GM12801 (cell line): ENCODE results near the gene PLCB4.

Experiments used
- CTCF ChIP-seq: IDR thresholded peaks from one replicate; pipeline ENCODE4 v1.5.1; 2011; ENCODE audit warnings: control low read depth; ENCODE audit not compliant: insufficient read length; ENCODE audit errors: extremely low read depth

Gene PLCB4

GRCh38 chr20:9200196-9200595 lies 131.3 kb downstream of the PLCB4 start:
- TF ChIP-seq CTCF = no peak

DNA sequence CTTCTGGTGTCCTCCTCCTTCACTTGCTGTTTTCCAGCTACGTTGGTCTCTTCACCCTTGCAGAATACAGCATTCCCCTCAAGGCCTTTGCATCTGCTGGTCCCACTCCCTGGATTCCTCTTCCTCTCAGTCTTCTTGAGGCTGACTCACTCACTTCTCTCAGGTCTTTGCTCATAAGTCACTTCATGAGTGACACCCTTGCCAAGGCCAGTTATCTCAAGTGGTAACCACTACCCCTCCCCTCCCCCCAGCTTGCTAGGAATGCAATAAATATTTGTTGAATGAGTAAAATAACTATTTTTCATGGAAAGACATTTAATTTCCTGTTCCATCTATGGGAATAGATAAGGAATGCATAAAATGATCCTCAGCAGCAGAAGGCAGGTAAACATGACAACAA lies 131.7 kb downstream of the PLCB4 start:
- TF ChIP-seq CTCF = no peak

GRCh38 chr20:9202420-9203080 lies 133.7 kb downstream of the PLCB4 start:
- TF ChIP-seq CTCF = no peak

GRCh38 chr20:9203081-9203447 lies 134.2 kb downstream of the PLCB4 start:
- no peak for TF ChIP-seq CTCF

- TF ChIP-seq CTCF = no peak
Measured at GRCh38 chr20:9204979-9205378, 136.1 kb downstream of the PLCB4 start.

DNA sequence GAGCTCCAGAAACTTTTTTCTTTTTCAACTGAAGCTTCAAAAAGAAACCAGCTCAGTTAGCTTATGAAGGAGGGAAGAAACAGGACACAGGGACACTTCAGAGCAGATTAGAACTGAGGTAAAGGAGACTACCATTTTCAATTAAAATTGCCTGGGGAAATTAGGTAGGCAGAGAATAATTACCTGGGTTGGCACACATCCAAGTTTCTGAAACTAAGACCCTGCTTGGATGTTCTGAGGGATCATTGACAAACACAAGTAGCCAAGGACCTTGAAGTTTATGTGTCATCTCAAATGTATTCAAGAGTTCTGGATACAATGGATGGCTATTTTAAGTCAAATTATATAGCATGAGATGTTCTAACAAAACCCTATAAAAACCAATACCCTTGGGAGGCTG lies 137.6 kb downstream of the PLCB4 start:
- no peak for TF ChIP-seq CTCF

DNA sequence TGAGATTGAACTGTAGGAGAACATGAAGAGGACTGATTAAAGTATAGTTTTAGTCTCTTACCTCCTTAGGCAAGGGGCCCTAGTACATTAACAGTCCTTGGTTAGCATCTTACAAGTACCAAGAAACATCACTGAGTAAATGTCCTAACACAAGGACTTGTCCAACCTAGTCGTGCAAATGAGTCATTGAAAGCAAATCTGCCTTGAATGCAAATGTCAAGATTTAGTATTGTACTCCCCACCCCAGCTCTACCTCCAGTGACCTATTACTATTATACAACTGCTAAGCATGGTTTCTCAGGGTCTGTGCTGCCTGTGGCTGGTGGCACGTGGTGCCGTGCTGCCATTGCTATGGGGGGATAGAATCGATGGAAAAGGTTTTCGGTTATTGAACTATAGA lies 138.4 kb downstream of the PLCB4 start:
- TF ChIP-seq CTCF = no peak
